DND-41 (cell line): ENCODE data around the gene MAST4.

ENCODE experiments used
- CTCF ChIP-seq: IDR thresholded peaks from 2 replicates; pipeline ENCODE4 v1.5.1; 2012; ENCODE audit warnings: borderline replicate concordance, low read length, moderate library complexity, mild to moderate bottlenecking; ENCODE audit not compliant: poor library complexity, severe bottlenecking; ENCODE audit errors: extremely low read depth
- EZH2 ChIP-seq: IDR thresholded peaks from 3 replicates; pipeline ENCODE4 v1.6.1; 2012; ENCODE audit warnings: borderline replicate concordance, low read depth, mild to moderate bottlenecking, moderate library complexity, low read length, inconsistent platforms; ENCODE audit not compliant: severe bottlenecking

GRCh38 chr5:66553368-66553912 is 42.8 kb upstream of the MAST4 start:
- TF ChIP-seq CTCF (no peak), EZH2 (no peak)
